ENCODE data around the gene VPS4B.
"Not testable (repeated sequence)": the region's sequence is repeated elsewhere in the genome, so short reads cannot be mapped to it uniquely, and the experiment has no call there.

VPS4B gene

DNA sequence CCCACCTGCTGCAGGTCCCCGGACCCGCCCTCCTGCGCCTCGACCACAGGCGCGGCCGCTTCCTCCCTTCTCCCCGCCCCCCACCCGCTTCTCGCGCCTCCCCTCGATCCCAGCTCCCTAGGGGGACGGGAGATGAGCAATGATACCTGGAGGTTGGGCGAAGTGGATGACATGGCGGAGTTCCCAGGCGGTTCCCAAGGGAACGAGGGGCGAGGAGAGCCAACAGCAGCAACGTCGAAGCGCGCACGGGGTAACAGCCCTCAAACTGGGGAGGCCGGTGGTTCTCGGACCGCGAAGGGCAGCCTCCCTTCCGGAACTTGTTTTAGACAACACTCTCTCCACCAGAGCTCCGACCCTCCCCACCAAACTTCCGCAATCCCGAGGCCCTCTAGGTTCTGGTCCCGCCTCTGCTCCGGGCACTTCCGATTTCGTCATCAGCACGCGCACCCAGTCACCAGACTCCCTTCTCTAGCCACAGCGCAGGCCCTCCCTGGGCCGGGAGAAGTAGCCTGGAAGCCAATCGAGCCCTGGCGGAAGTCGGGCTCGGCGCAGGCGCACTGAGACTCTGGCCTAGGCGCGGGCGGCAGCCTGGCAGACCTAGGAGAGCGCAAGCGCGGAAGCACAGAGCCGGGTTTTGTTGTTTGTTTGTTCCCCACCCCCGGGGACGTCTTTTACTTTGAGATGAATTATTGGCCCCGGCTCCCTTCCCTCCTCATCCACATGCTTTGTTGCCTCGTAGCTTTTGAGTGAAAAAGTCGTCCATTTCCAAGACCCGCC is at the start of gene VPS4B:
TSS of gene VPS4B (minus strand) at position 390 of the 777 bp plus-strand sequence. CDS start at position 173, 217 bp downstream.
- DNase-seq: peak; percentile 99

DNA sequence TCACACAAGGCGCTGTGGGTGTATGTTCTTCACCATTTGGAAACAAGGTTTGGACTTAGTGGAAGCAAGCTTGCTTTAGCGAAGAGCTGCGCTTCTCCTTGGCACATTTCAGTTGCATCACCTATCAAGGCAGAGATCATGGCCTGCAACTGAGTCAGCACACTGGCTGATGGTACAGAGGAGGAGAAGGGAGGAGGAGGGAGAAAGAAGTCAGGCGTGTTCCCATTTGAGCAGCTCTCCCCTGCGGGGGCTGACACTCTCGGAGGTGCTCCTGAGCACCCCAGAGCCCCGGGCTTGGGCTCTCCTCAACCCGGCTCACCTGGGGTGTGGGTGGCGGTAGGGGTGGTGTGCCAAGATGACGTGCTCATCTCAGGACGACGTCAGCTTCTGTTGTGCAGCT is 48.5 kb upstream of the VPS4B start:
- DNase-seq: no peak

- no peak for DNase-seq
Observed at GRCh38 chr18:63468575-63468974, 46.3 kb upstream of the VPS4B start.

DNA sequence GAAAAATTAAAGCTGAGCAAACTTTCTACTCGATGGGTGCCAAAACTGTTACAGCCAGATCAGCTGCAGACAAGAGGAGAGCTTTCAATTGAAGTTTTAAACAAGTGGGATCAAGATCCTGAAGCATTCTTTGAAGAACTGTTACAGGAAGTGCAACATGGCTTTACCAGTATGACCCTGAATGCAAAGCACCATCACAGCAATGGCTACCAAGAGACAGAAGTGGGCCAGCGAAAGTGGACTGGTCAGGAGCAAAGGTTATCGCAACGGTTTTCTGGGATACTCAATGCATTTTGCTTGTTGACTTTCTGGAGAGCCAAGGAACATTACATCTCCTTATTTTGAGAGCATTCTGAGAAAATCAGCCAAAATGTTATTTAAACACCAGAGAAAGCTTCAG is 45.4 kb upstream of the VPS4B start:
- DNase-seq: no peak

DNA sequence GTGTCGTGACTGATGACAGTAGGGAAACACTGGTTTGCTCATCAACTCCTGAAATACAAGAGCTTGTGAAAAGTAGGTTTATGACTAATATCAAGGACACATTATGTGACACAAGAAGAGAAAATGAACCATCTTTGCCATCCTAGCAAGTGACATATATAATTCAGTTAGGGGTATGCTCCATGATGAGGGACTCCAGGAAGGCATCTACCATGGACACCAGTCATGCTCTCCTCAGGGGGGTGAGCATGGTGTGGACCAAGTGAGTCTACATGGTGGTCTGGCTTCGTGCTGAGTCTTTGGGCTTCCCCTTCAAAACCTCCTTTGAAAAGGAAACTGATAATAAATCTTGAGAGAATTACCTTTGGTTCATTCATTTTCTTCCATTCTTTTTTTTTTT is 42.8 kb upstream of the VPS4B start:
- DNase-seq: no peak

DNA sequence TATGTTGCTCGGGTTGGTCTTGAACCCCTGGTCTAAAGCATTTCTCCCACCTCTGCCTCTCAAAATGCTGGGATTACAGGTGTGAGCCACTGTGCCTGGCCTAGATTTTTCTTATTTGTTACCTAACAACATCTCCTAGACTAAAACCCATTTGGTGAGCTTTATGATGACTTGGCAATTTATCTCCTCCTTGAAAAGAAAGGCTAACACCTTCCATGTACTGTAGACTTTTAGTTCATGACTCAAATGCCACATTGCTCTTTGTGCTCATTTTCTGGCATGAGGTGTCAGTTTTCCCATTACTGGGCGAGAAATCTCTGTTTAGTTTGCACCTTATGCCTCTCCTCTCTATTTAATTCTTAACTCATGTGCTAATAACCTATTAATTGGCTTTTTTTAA is 42.2 kb upstream of the VPS4B start:
- DNase-seq: no peak

- no peak for DNase-seq
Observed at GRCh38 chr18:63460414-63460813, 38.1 kb upstream of the VPS4B start.

DNA sequence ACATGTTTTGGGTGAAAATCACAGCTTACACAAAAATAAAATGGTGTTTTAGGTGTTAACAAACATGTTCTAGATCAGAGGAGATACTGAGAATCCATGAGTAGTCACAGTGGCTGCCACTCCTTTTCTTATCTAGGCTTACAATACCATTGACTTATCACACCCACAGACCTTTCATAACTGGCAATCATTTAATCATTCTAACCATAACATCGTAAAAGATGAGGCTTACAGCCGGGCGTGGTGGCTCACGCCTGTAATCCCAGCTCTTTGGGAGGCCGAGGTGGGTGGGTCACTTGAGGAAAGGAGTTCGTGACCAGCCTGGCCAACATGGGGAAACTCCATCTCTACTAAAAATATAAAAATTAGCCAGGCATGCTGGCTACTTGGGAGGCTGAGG is 35.7 kb upstream of the VPS4B start:
- no peak for DNase-seq

- DNase-seq: no peak
Observed at GRCh38 chr18:63454497-63454896, 32.2 kb upstream of the VPS4B start.

DNA sequence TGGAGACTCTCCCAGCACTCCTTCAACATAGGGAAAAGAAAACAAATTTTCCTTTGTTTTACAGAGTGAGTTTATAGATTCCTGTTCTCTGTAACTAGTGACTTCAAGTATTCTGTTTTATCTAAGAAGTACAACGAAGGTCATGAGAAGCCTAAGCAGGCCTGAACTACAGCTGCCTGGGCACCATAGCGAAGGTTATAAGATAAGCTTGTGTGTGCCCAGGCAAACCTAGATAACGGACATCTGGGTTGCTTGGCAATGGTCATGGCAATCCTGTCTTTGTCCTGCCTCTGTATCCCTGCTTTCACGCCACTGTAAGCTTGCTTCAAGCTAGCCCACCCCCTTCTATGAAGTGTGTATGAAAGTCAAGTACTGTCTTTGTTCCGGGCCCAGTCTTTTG is 30.5 kb upstream of the VPS4B start:
- DNase-seq: not testable (repeated sequence)

DNA sequence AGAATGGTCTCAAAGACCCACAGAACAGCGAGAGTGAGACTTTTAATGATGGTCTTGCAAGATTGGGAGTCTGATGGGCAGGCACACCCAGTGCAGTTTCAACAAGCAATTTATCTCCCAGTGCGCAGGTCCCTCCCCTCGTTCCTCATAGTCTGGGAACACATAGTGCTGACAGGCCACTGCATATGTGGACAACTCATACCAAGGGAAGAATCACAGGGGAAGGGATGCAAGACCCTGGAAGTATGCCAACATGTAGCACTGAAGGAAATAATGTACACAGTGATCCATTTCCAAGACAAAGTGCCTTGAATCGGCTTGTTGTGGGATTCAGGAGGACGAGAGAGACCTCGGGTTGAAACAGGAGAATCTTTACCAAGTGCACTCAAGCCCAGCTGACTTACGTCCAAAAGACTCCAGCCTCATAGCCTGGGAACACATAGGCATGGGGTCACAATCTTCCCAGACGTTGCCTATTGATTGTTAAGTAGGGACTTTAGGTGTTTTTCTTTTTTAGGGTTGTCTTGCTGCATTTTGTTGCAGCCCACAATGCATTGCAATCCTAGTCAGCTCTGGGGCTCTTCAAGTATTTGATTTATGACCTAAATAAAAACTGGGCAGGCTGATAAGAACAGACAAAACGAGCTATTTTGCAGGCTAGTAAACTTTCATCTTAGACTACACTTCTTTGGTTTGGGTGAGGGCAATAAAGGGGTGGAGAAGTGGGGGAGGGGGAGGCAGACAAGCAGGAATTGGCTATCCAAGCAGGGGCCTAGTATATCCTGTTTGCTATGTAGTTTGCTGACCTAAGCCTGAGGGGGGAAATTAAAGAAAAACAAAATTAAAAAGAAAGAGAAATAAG is 29.8 kb upstream of the VPS4B start:
- DNase-seq: no peak

DNA sequence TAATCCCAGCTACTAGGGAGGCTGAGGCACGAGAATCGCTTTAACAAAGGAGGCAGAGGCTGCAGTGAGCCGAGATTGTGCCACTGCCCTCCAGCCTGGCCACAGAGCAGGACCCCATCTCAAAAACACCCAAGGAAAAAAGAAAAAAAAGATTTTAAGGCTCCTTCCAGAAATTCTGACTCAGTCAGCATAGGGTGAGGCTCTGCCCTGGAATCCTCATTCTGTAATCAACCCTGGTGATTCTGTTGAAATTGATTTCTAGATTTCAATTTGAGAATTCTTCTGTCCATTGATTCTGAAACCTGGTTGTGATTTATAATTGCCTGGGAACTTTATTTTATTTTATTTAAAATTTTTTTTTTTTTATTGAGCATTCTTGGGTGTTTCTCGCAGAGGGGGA is 27.1 kb upstream of the VPS4B start:
- DNase-seq: no peak

- DNase-seq: no peak
Observed at GRCh38 chr18:63447066-63447465, 24.8 kb upstream of the VPS4B start.

- no peak for DNase-seq
Observed at GRCh38 chr18:63446266-63446665, 24.0 kb upstream of the VPS4B start.

GRCh38 chr18:63445037-63445436 is 22.8 kb upstream of the VPS4B start:
- DNase-seq: no peak

GRCh38 chr18:63444580-63444979 is 22.3 kb upstream of the VPS4B start:
- DNase-seq: no peak

- no peak for DNase-seq
Observed at GRCh38 chr18:63443829-63444228, 21.6 kb upstream of the VPS4B start.

DNA sequence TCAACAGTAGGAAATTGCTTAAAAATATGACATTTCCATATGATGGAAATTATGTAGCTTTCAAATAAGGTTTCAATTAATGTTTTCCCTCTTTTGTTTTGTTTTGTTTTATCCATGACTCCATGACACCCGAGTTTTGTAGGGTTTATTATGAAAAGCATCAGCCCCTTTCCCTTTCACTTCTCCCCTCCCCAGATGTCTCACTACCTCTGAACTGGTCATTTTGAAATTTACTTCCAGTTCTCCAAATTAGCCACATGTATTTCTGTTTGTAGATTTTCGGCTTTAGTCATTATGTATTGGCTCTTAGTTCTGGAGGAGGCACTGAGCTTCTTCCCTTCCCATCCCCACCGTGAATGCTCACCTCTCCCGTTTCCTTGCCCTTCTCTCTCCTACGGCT is 18.6 kb upstream of the VPS4B start:
- no peak for DNase-seq

DNA sequence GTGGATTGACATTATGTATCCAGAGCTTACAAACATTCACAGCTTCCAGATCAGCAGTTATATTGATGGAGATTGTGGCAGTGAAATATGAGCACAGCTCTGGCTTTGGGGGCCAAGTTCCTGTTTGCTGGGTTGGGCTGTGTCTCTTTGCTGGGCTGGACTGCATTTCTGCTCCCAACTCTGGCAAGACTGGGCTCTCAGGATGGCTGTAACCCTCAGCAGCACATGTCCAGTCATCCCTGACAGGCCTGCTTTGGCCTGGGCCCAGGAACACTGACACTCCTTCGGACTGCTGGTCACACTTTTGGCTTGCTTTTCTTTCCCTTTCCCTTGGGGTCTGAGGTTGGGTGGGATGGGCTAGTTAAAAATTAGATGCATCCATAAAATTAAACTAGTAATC is 17.9 kb upstream of the VPS4B start:
- no peak for DNase-seq

DNA sequence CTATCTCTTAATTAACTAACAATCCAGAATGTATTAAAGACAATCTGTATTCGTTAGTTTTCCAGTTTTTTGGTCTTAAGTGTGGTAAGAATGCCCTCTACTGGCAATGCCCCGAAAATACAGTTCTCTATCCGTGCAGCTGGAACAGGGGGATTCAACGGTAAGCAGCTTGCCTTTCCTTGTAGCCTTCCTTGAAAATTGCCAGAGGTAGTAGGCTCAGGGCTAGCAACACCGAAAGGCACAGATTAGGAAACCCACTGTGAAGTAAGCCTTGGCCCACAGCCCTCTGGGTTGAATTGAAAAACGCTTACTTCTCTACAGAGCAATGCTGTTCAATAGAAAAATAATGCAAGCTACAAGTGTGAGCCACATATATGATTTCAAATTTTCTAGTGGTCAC is 17.1 kb upstream of the VPS4B start:
- DNase-seq: peak; percentile 57

- DNase-seq: no peak
Observed at GRCh38 chr18:63438181-63438580, 15.9 kb upstream of the VPS4B start.

- DNase-seq: no peak
Observed at GRCh38 chr18:63433334-63433866, 11.1 kb upstream of the VPS4B start.

DNA sequence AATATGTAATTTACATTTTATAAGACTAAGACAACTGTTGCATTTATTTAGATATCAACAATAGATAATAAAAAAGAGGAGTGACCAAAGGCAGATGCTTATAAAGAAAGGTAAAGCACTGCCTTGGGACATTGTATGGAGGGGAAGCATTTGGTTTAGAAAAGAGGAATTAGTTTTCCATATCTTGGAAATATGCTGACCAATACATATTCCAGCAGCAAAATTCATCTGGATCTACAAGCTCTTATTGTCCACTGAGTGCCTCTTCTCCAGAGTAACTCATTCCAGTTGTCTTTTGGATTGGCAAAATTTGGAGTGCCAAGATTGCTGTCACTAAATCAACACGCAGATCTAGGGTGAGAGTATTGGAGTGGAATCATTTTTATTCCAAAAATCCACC is 8.9 kb upstream of the VPS4B start:
- DNase-seq: no peak

GRCh38 chr18:63430526-63430925 is 8.2 kb upstream of the VPS4B start:
- no peak for DNase-seq
